Brain microvascular endothelial cell (primary cell): ENCODE data around the gene OR4N2.

Experiments
- DNase-seq: peaks from one replicate; pipeline ENCODE4 v3.0.0-alpha.2; 2020
- H3K27ac ChIP-seq: fragments of 250-450 bp; sonication (Bioruptor Pico); 2 replicates; pipeline ENCODE4 v1.5.1; 2020; ENCODE audit warnings: mild to moderate bottlenecking, moderate library complexity
- H3K27me3 ChIP-seq: fragments of 250-450 bp; sonication (Bioruptor Pico); replicated peaks from 2 replicates; pipeline ENCODE4 v1.5.1; 2020; ENCODE audit warnings: mild to moderate bottlenecking
- H3K36me3 ChIP-seq: fragments of 250-450 bp; sonication (Bioruptor Pico); replicated peaks from 2 replicates; pipeline ENCODE4 v1.5.1; 2020; ENCODE audit warnings: mild to moderate bottlenecking
- H3K4me3 ChIP-seq: 2 replicates; pipeline ENCODE4 v1.5.1; 2011; ENCODE audit warnings: low read depth, mild to moderate bottlenecking, control low read depth, low read length, moderate library complexity
- CTCF ChIP-seq: IDR thresholded peaks from 2 replicates; pipeline ENCODE4 v1.5.1; 2011; ENCODE audit warnings: low read depth, mild to moderate bottlenecking, moderate library complexity, low read length, control low read depth, inconsistent platforms; ENCODE audit errors: missing control alignments
- in situ Hi-C: cut with HindIII; loops from 2 replicates; pipeline ENCODE4 v1.10.0; 2017; ENCODE audit warnings: low sequenced_read_pairs, low pct_ligation_motif_present

Gene OR4N2

GRCh38 chr14:19873178-19873577, 69.6 kb downstream of the OR4N2 start:
- DNase-seq: no peak
- in situ Hi-C loops: no loop called here
- Histone ChIP-seq H3K36me3 (no peaks in the 10 kb centered on the region), H3K27me3 (no peaks in the 10 kb centered on the region), H3K4me3 (no peak overlapping the region), H3K27ac (no peak overlapping the region)
- no peak for TF ChIP-seq CTCF

GRCh38 chr14:19874842-19875241, 71.3 kb downstream of the OR4N2 start, which contains the start of gene OR4K2:
Gene OR4K2, plus strand, starts transcription at chr14:19875142. Its CDS starts 1,126 bp downstream, at chr14:19876268.
- no peak for DNase-seq
- no peak within 1 kb of the TSS for H3K4me3 ChIP-seq
- in situ Hi-C loops: no loop called here
- H3K36me3 ChIP-seq: no peaks in the 10 kb centered on the region
- no peak within 1 kb of the TSS for H3K27ac ChIP-seq
- H3K27me3 ChIP-seq: no peaks in the 10 kb centered on the region
- no peak for TF ChIP-seq CTCF

- no peaks in the 10 kb centered on the region for H3K36me3 ChIP-seq
- H3K27me3 ChIP-seq: no peaks in the 10 kb centered on the region
- no peak overlapping the region for H3K27ac ChIP-seq
- TF ChIP-seq CTCF: peak; percentile 21
- in situ Hi-C loops: no loop called here
- no peak for DNase-seq
- no peak overlapping the region for H3K4me3 ChIP-seq
Observed at GRCh38 chr14:19878029-19878642, 74.6 kb downstream of the OR4N2 start.
